HG03135 (cell line): Measurements from ENCODE around the gene ECM2.

Experiments used
- ATAC-seq: cut with Tn5 transposase; IDR thresholded peaks from one replicate; pipeline ENCODE4 v1.9.1; 2021; ENCODE audit warnings: mild to moderate bottlenecking, moderate library complexity; ENCODE audit not compliant: unreplicated experiment

Gene ECM2

DNA sequence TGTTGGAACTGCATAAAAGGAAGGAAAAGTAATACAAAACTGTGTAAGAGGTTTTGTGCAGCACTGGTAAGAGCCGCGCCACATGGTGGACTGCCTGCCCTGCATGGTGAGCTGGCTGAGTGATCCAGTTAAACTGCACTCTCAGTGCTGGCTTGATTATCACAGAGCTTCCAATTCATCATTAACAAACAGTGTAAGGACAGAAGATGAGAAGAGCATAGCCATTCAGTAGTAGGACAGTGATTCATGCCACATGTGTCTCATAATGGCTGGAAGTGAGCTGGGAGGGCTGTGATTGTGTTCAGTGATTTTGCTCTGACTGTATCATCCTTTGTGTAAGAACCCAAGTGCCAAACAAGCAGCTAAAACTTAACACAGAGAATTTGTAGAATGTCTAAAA lies 67.6 kb downstream of the ECM2 start:
- no peak for ATAC-seq

DNA sequence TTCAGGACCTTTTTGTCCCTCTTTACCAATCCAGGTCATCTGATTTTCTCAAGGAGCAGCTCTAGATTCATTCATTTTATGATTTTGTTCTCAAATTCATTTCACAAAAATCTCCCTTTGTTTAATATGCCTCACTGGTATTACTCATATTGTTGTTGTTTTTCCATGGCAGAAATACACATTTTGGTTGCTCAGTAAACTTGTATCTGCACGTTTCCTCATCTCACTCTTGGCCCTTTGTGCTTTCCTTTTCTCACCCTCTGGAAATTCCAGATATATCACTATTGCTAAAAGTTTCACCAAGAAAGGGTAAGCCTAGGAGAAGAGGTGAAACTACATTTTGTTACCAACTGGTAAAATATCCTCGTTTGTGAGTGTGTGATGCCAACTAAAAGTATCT lies 68.3 kb downstream of the ECM2 start:
- no peak for ATAC-seq

DNA sequence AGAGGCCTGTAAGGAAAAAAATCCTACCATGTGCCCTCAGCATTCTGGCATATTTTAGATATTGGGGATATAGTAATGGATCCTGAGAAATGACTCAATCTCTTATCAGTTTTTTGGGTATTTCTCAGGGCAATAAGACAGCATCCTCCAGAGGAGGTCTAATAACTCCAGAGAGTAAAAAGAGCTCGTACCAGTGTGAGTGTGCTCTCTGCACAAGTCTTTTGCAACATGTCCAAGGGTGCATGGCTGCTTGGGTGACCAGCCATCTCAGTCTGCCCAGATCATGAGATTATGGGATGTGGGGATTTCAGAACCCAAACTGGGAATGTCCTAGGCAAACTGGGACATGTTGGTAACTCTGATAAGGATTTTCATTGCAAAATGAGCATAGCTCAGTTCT lies 68.7 kb downstream of the ECM2 start:
- no peak for ATAC-seq

DNA sequence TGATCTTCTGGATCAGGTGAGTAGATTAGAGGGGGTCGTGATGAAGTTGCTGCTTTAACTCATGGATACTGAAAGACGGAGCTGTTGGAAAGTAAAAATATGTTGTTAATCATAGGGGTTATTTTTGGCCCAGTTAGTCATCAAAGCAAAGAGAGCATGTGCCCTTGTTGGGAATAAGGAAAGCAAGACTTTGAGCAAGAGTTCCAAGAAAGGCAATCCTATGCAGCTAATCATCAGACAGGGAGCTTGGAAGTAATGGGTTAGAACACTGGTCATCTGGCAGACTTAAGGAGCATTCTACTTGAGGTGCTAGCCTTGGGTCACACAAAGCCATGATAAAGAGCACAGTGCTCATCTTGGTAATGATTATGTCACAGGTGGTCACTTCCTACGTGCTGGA lies 71.8 kb downstream of the ECM2 start:
- ATAC-seq = no peak

DNA sequence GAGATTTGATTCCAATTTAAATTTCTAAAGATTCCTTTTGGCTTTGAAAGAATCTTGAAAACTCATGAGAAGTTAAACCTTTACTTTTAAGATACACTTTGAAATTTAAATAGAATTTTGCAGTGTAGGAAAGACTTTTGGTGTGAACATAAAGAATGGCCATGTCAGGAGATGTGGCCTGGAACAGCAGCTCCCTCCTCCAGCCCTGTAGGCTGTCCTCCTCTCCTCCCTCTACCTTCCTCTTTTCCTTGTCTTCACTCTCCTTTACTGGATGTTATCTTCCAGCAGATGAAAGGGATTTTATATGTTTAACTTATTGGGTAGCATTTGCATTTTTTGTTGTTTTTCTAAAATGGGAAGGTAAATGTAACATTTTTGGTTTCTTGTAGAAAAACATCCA lies 72.4 kb downstream of the ECM2 start:
- no peak for ATAC-seq

DNA sequence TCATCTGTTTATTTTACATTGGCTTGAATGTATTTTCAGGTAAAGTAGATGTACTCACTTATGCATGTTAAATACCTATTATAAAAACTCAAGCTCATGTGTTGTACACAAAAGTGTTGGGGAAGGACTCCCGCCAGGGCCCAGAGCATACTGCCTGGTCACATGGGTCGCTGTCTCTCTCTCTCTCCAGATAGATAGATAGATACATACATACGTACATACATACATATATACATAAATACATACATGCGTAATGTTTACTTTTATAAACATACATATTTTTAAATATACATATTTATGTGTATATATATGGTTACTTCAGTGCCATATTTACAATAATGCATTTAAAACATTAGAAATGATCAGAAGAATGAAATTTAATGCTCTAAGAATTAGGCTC lies 78.2 kb downstream of the ECM2 start:
- ATAC-seq = no peak

DNA sequence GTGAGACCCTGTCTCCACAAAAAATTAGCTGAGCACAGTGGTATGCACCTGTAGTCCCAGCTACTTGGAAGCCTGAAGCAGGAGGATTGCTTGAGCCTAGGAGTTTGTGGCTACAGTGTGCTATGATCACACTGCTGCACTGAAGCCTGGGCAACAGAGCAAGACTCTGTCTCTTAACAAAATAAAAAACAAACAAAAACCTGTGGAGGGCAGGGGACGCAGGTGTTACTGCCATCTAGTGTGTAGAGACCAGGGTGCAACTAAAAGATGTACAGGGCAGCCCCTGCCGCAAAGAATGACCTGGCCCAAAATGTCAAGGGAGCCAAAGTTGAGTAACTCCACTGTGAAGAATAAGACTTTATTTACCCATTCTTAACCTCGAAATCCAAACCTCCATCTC lies 80.6 kb downstream of the ECM2 start:
- ATAC-seq = no peak

DNA sequence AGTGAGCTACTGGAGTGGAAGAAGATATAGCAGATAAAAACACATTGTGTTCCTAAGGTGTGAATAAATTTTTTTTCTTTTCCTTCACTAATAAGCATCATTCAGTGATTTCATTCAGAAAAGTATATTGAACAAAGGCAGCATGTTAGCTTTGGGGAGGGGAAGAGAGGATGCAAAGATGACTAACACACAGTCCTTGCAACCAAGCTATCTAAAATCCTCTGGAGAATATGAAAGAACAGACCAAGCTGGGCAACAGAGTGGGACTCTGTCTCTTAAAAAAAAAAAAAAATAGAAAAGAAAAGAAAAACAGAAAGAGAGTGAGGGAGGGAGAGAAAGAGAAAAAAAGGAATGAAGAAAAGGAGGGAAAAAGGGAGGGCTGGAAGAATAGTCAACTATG lies 89.3 kb downstream of the ECM2 start:
- ATAC-seq = no peak
